K562 (cell line): Measurements from ENCODE around the gene IPP. TPM values are rescaled to one million over a fixed set of nuclear protein-coding genes. Genes with fewer than 3 reads are reported as not detected.

Experiments used
- CHAMP1 ChIP-seq: fragments of 450-650 bp; IDR thresholded peaks from 2 replicates; pipeline ENCODE4 v1.6.1; 2016; ENCODE audit warnings: mild to moderate bottlenecking
- CTCF ChIP-seq, 3 experiments: IDR thresholded peaks in 2 of 3; conservative IDR thresholded peaks in 1 of 3; 2 replicates each; pipeline ENCODE4 v1.5.1; 2011 to 2012; ENCODE audit warnings: low read length in 3 of 3, mild to moderate bottlenecking in 3 of 3, control low read depth in 2 of 3, improper control_type of control experiment in 1 of 3, inconsistent platforms in 1 of 3, low read depth in 1 of 3, mixed read lengths in 1 of 3, moderate library complexity in 1 of 3; ENCODE audit not compliant: insufficient read depth in 2 of 3
- HLTF ChIP-seq: fragments of 450-650 bp; IDR thresholded peaks from 2 replicates; pipeline ENCODE4 v1.6.1; 2016
- NCOR1 ChIP-seq: fragments of 450-650 bp; IDR thresholded peaks from 2 replicates; pipeline ENCODE4 v1.6.1; 2016; ENCODE audit warnings: mild to moderate bottlenecking, moderate library complexity
- NFE2L1 ChIP-seq: fragments of 450-650 bp; IDR thresholded peaks from 2 replicates; pipeline ENCODE4 v1.6.1; 2016; ENCODE audit warnings: missing genetic modification characterization, low read depth, mild to moderate bottlenecking, missing compliant biosample characterization, moderate library complexity, borderline replicate concordance
- NUFIP1 ChIP-seq: fragments of 450-650 bp; IDR thresholded peaks from 2 replicates; pipeline ENCODE4 v1.6.1; 2018; ENCODE audit not compliant: partially characterized antibody
- RBBP5 ChIP-seq: fragments of 200-600 bp; sonication (generic); IDR thresholded peaks from 2 replicates; pipeline ENCODE4 v1.6.1; 2012; ENCODE audit warnings: borderline replicate concordance, mild to moderate bottlenecking, low read length, control low read depth, inconsistent platforms; ENCODE audit not compliant: insufficient read depth, poor library complexity, severe bottlenecking
- USF2 ChIP-seq: sonication (generic); formaldehyde crosslinking; IDR thresholded peaks from 2 replicates; pipeline ENCODE4 v1.5.0; 2020; ENCODE audit warnings: missing genetic modification reagents
- ZC3H4 ChIP-seq: sonication (generic); formaldehyde crosslinking; IDR thresholded peaks from 2 replicates; pipeline ENCODE4 v1.9.0; 2021; ENCODE audit warnings: missing genetic modification reagents, borderline replicate concordance
- ZNF146 ChIP-seq: IDR thresholded peaks from one replicate; pipeline ENCODE4 v1.6.1; 2018; ENCODE audit warnings: missing compliant biosample characterization; ENCODE audit not compliant: unreplicated experiment
- ZNF316 ChIP-seq: fragments of 450-650 bp; IDR thresholded peaks from 2 replicates; pipeline ENCODE4 v1.6.1; 2016
- ZNF77 ChIP-seq: fragments of 250-450 bp; sonication (Bioruptor Pico); IDR thresholded peaks from 2 replicates; pipeline ENCODE4 v1.5.0; 2020
- polyA plus RNA-seq, 8 experiments: library from polyadenylated mRNA; depleted of rRNA in 4 of 8; stranded (reverse) in 5 of 8; unstranded in 3 of 8; fragments of >200 nt; fragmentation: Nextera tagmentation in 2 of 8; fragmentation: Illumina TruSeq in 1 of 8; extraction: Ambion mirVana in 2 of 8; extraction: Trizol in 1 of 8; gene quantifications; 2 replicates each; pipeline versions ENCODE4 v1.2.1 to v1.2.3, GENCODE V29; 2011 to 2014; ENCODE audit warnings: inconsistent platforms in 1 of 8, missing spikeins in 1 of 8
- total RNA-seq, 7 experiments: library from RNA; depleted of rRNA in 6 of 7; stranded (reverse); fragments of >200 nt in 6 of 7; fragmentation: Illumina TruSeq in 2 of 7; extraction: Trizol in 2 of 7; gene quantifications; 2 replicates each; pipeline versions ENCODE4 v1.2.1 to v1.2.3, GENCODE V29; 2011 to 2021; ENCODE audit warnings: low replicate concordance in 1 of 7
- TF ChIP-seq, protein P1 (sequence below): IDR thresholded peaks from 2 replicates; pipeline ENCODE4 v1.6.1; 2011; ENCODE audit warnings: borderline replicate concordance, low read depth, mild to moderate bottlenecking, moderate library complexity, low read length; ENCODE audit not compliant: insufficient read depth, poor library complexity, severe bottlenecking
- TF ChIP-seq, protein P2 (sequence below): IDR thresholded peaks from 2 replicates; pipeline ENCODE4 v1.6.1; 2011; ENCODE audit not compliant: insufficient read length; ENCODE audit errors: extremely low read depth
- TF ChIP-seq, protein P3 (sequence below): fragments of 250-450 bp; sonication (Bioruptor Pico); IDR thresholded peaks from 2 replicates; pipeline ENCODE4 v1.4.0; 2020

Gene IPP
- total and polyA plus RNA-seq, 9 of the 15 experiments (the other 6 are each of a cell fraction or from before 2014, with no cell fraction given) = 6.9 to 15.1 (median 9.7) TPM

- TF ChIP-seq CTCF (IDR thresholded peaks at IDR 0.05 in 2 of 3, conservative IDR thresholded peaks at IDR 0.05 in 1 of 3; ENCODE audit: insufficient read depth in 2 of 3, low read depth in 1 of 3, low read length in 3 of 3) (peak; percentile 37 to 75 (median 71); a peak in 5 of 6 replicates), HLTF (no peak), ZC3H4 (peak; percentile 5; the same call in 1 of the 2 replicates), CHAMP1 (no peak), ZNF316 (peak; percentile 57; the same call in 1 of the 2 replicates), ZNF77 (CRISPR knock-in tag) (no peak), RBBP5 (peak; percentile 72), NUFIP1 (no peak), USF2 (CRISPR knock-in tag) (no peak), NCOR1 (peak; percentile 60), ZNF146 (CRISPR knock-in tag) (no peak), NFE2L1 (tag) (no peak)
- TF ChIP-seq, protein P1, sequence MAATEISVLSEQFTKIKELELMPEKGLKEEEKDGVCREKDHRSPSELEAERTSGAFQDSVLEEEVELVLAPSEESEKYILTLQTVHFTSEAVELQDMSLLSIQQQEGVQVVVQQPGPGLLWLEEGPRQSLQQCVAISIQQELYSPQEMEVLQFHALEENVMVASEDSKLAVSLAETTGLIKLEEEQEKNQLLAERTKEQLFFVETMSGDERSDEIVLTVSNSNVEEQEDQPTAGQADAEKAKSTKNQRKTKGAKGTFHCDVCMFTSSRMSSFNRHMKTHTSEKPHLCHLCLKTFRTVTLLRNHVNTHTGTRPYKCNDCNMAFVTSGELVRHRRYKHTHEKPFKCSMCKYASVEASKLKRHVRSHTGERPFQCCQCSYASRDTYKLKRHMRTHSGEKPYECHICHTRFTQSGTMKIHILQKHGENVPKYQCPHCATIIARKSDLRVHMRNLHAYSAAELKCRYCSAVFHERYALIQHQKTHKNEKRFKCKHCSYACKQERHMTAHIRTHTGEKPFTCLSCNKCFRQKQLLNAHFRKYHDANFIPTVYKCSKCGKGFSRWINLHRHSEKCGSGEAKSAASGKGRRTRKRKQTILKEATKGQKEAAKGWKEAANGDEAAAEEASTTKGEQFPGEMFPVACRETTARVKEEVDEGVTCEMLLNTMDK = no peak
- TF ChIP-seq, protein P2, sequence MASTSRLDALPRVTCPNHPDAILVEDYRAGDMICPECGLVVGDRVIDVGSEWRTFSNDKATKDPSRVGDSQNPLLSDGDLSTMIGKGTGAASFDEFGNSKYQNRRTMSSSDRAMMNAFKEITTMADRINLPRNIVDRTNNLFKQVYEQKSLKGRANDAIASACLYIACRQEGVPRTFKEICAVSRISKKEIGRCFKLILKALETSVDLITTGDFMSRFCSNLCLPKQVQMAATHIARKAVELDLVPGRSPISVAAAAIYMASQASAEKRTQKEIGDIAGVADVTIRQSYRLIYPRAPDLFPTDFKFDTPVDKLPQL = peak; percentile 46
- TF ChIP-seq, protein P3, sequence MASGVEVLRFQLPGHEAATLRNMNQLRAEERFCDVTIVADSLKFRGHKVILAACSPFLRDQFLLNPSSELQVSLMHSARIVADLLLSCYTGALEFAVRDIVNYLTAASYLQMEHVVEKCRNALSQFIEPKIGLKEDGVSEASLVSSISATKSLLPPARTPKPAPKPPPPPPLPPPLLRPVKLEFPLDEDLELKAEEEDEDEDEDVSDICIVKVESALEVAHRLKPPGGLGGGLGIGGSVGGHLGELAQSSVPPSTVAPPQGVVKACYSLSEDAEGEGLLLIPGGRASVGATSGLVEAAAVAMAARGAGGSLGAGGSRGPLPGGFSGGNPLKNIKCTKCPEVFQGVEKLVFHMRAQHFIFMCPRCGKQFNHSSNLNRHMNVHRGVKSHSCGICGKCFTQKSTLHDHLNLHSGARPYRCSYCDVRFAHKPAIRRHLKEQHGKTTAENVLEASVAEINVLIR (CRISPR knock-in tag) = peak; percentile 64
Measured at GRCh38 chr1:45750298-45751038, at the start of gene IPP (continued).
